Choroid plexus epithelial cell (primary cell): ENCODE measurements around the gene CPSF3.

Experiments used
- DNase-seq: peaks from one replicate; pipeline ENCODE4 v3.0.0-alpha.2; 2010; ENCODE audit warnings: low read depth
- H3K4me3 ChIP-seq: 2 replicates; pipeline ENCODE4 v1.5.1; 2011; ENCODE audit warnings: low read depth, mild to moderate bottlenecking, control low read depth, low read length, moderate library complexity
- CTCF ChIP-seq: conservative IDR thresholded peaks from 2 replicates; pipeline ENCODE4 v1.5.1; 2011; ENCODE audit warnings: low read depth, mild to moderate bottlenecking, control low read depth, inconsistent platforms, low read length, moderate library complexity

CPSF3 gene

GRCh38 chr2:9439536-9439935, 16.1 kb downstream of the CPSF3 start:
- no peak overlapping the region for H3K4me3 ChIP-seq
- peak; percentile 30 for DNase-seq
- no peak for TF ChIP-seq CTCF

GRCh38 chr2:9440058-9440727, 16.7 kb downstream of the CPSF3 start:
- peak; percentile 78 for DNase-seq
- no peak for TF ChIP-seq CTCF
- no peak overlapping the region for H3K4me3 ChIP-seq

- DNase-seq: no peak
- TF ChIP-seq CTCF: no peak
- H3K4me3 ChIP-seq: no peak overlapping the region
Measured at GRCh38 chr2:9441556-9441955, 18.1 kb downstream of the CPSF3 start.

- TF ChIP-seq CTCF: no peak
- no peak overlapping the region for H3K4me3 ChIP-seq
- no peak for DNase-seq
Measured at GRCh38 chr2:9443526-9443925, 20.1 kb downstream of the CPSF3 start.

GRCh38 chr2:9445089-9445488, 21.6 kb downstream of the CPSF3 start:
- H3K4me3 ChIP-seq: no peak overlapping the region
- TF ChIP-seq CTCF: no peak
- no peak for DNase-seq

GRCh38 chr2:9451231-9451630, 27.8 kb downstream of the CPSF3 start:
- DNase-seq: no peak
- TF ChIP-seq CTCF: no peak

GRCh38 chr2:9460441-9461017, 37.1 kb downstream of the CPSF3 start:
- no peak for DNase-seq
- no peak for TF ChIP-seq CTCF

More at GRCh38 chr2:9451231-9451630, 27.8 kb downstream of the CPSF3 start:
- H3K4me3 ChIP-seq: no peak overlapping the region

More at GRCh38 chr2:9460441-9461017, 37.1 kb downstream of the CPSF3 start:
- H3K4me3 ChIP-seq: no peak overlapping the region
